A172 (cell line): ENCODE data around the gene KIF18A. TPM values are rescaled to one million over a fixed set of nuclear protein-coding genes. Genes with fewer than 3 reads are reported as not detected.
"Not testable (repeated sequence)": the region's sequence is repeated elsewhere in the genome, so short reads cannot be mapped to it uniquely, and the experiment has no call there.

ENCODE experiments used
- DNase-seq: peaks from one replicate; pipeline ENCODE4 v3.0.0-alpha.2; 2015; ENCODE audit warnings: low spot score
- total RNA-seq: library from RNA; depleted of rRNA; stranded (reverse); fragments of >200 nt; shearing (Covaris generic); gene quantifications from 2 replicates; pipeline ENCODE4 v1.2.3, GENCODE V29; 2014; rRNA removed

KIF18A gene
- total RNA-seq, result 36.7 and 46.4 TPM in 2 replicates

- DNase-seq, result peak; percentile 97
Observed at GRCh38 chr11:28107750-28108618, at the start of gene KIF18A, which contains the start of gene METTL15. Gene KIF18A, minus strand, starts transcription at chr11:28108156. Its CDS starts 10,209 bp downstream, at chr11:28097947. Gene METTL15, plus strand, starts transcription at chr11:28108388. Its CDS starts 4,947 bp downstream, at chr11:28113335.

- DNase-seq, result no peak
Observed at GRCh38 chr11:28153586-28153985, 45.6 kb upstream of the KIF18A start.

- DNase-seq, result no peak
Observed at GRCh38 chr11:28152743-28153142, 44.8 kb upstream of the KIF18A start.

- DNase-seq, result peak; percentile 94
Observed at GRCh38 chr11:28146123-28146751, 38.3 kb upstream of the KIF18A start.

GRCh38 chr11:28144808-28145207, 36.9 kb upstream of the KIF18A start:
- peak; percentile 16 for DNase-seq

GRCh38 chr11:28142724-28143123, 34.8 kb upstream of the KIF18A start:
- DNase-seq, result no peak

GRCh38 chr11:28140689-28141455, 32.9 kb upstream of the KIF18A start:
- peak; percentile 18 for DNase-seq

- no peak for DNase-seq
Observed at GRCh38 chr11:28139841-28140415, 32.0 kb upstream of the KIF18A start.

- DNase-seq, result no peak
Observed at GRCh38 chr11:28137832-28138231, 29.9 kb upstream of the KIF18A start.

GRCh38 chr11:28137366-28137765, 29.4 kb upstream of the KIF18A start:
- no peak for DNase-seq

- not testable (repeated sequence) for DNase-seq
Observed at GRCh38 chr11:28136157-28136556, 28.2 kb upstream of the KIF18A start.

- peak; percentile 47 for DNase-seq
Observed at GRCh38 chr11:28133146-28133545, 25.2 kb upstream of the KIF18A start.

- DNase-seq, result no peak
Observed at GRCh38 chr11:28132548-28132947, 24.6 kb upstream of the KIF18A start.

- peak; percentile 43 for DNase-seq
Observed at GRCh38 chr11:28123151-28123581, 15.2 kb upstream of the KIF18A start.

- no peak for DNase-seq
Observed at GRCh38 chr11:28117712-28118111, 9.8 kb upstream of the KIF18A start.

GRCh38 chr11:28114731-28115130, 6.8 kb upstream of the KIF18A start:
- DNase-seq, result no peak

- DNase-seq, result no peak
Observed at GRCh38 chr11:28114116-28114515, 6.2 kb upstream of the KIF18A start.

- DNase-seq, result no peak
Observed at GRCh38 chr11:28110821-28111200, 2.9 kb upstream of the KIF18A start.

GRCh38 chr11:28110108-28110820, 2.3 kb upstream of the KIF18A start:
- peak; percentile 77 for DNase-seq

- DNase-seq, result no peak
Observed at GRCh38 chr11:28108958-28109357, 1.0 kb upstream of the KIF18A start.

- no peak for DNase-seq
Observed at GRCh38 chr11:28107191-28107749, 686 bp downstream of the KIF18A start.
